Neural cell (in vitro differentiated cells): Measurements from ENCODE around the gene PFN2. TPM values are rescaled to one million over a fixed set of nuclear protein-coding genes. Genes with fewer than 3 reads are reported as not detected.

Experiments used
- H2AFZ ChIP-seq: fragments of 200-600, 300-800 bp; sonication (generic), shearing (Covaris generic); 2 replicates; pipeline ENCODE4 v1.6.0; 2014; ENCODE audit warnings: low read depth, mild to moderate bottlenecking, antibody characterized with exemption, low read length, moderate library complexity
- H3F3A ChIP-seq: fragments of 200-600 bp; shearing (Covaris generic); 2 replicates; pipeline ENCODE4 v1.6.1; 2016; ENCODE audit warnings: mild to moderate bottlenecking, moderate library complexity, mixed read lengths, antibody characterized with exemption, low read length; ENCODE audit not compliant: insufficient read depth, poor library complexity, severe bottlenecking
- H3K27ac ChIP-seq: fragments of 200-600, 300-800 bp; sonication (generic), shearing (Covaris generic); 2 replicates; pipeline ENCODE4 v1.5.1; 2014; ENCODE audit warnings: mild to moderate bottlenecking, low read length, moderate library complexity
- H3K27me3 ChIP-seq: fragments of 300-800, 200-600 bp; sonication (generic), shearing (Covaris generic); 2 replicates; pipeline ENCODE4 v1.6.0; 2014; ENCODE audit warnings: mild to moderate bottlenecking, low read depth, low read length, moderate library complexity; ENCODE audit not compliant: insufficient read depth
- H3K36me3 ChIP-seq: fragments of 300-800, 200-600 bp; sonication (generic), shearing (Covaris generic); 2 replicates; pipeline ENCODE4 v1.5.1; 2014; ENCODE audit warnings: mild to moderate bottlenecking, antibody characterized with exemption, low read length, moderate library complexity; ENCODE audit not compliant: insufficient read depth
- H3K4me2 ChIP-seq: fragments of 300-800, 200-600 bp; sonication (generic), shearing (Covaris generic); 2 replicates; pipeline ENCODE4 v1.6.0; 2014; ENCODE audit warnings: mild to moderate bottlenecking, low read length
- H3K4me3 ChIP-seq: fragments of 300-800, 200-600 bp; sonication (generic), shearing (Covaris generic); 2 replicates; pipeline ENCODE4 v1.5.1; 2014; ENCODE audit warnings: mild to moderate bottlenecking, low read length, moderate library complexity
- H3K79me2 ChIP-seq: fragments of 200-600 bp; shearing (Covaris generic); replicated peaks from 2 replicates; pipeline ENCODE4 v1.6.0; 2014; ENCODE audit warnings: mild to moderate bottlenecking, low read length, moderate library complexity; ENCODE audit not compliant: insufficient read depth
- H3K9ac ChIP-seq: fragments of 300-800, 200-600 bp; sonication (generic), shearing (Covaris generic); 2 replicates; pipeline ENCODE4 v1.6.1; 2016; ENCODE audit warnings: mild to moderate bottlenecking, low read length, mixed read lengths
- H3K9me2 ChIP-seq: fragments of 200-600 bp; shearing (Covaris generic); 2 replicates; pipeline ENCODE4 v1.6.1; 2016; ENCODE audit warnings: mild to moderate bottlenecking, low read length, mixed read lengths; ENCODE audit not compliant: insufficient read depth
- H3K9me3 ChIP-seq: fragments of 200-600, 300-800 bp; sonication (generic), shearing (Covaris generic); 2 replicates; pipeline ENCODE4 v1.6.1; 2016; ENCODE audit warnings: mild to moderate bottlenecking, mixed run types, low read length, moderate library complexity, mixed read lengths
- H4K20me1 ChIP-seq: fragments of 200-600 bp; shearing (Covaris generic); 2 replicates; pipeline ENCODE4 v1.6.1; 2016; ENCODE audit warnings: mild to moderate bottlenecking, mixed run types; ENCODE audit not compliant: insufficient read depth
- EP300 ChIP-seq: fragments of 450-650 bp; conservative IDR thresholded peaks from 2 replicates; pipeline ENCODE4 v1.6.1; 2014; ENCODE audit warnings: antibody characterized with exemption, mild to moderate bottlenecking, moderate library complexity; ENCODE audit not compliant: poor library complexity, severe bottlenecking
- EZH2 ChIP-seq: fragments of 200-600, 300-800 bp; shearing (Covaris generic), sonication (generic); IDR thresholded peaks from 2 replicates; pipeline ENCODE4 v1.6.1; 2014; ENCODE audit warnings: antibody characterized with exemption, low read length, borderline replicate concordance, mild to moderate bottlenecking; ENCODE audit not compliant: insufficient read depth, poor library complexity, severe bottlenecking
- MXI1 ChIP-seq: fragments of 450-650 bp; conservative IDR thresholded peaks from 2 replicates; pipeline ENCODE4 v1.6.1; 2014; ENCODE audit warnings: antibody characterized with exemption, mild to moderate bottlenecking; ENCODE audit not compliant: poor library complexity, severe bottlenecking
- POLR2AphosphoS5 ChIP-seq: IDR thresholded peaks from 2 replicates; pipeline ENCODE4 v1.6.1; 2012
- RAD21 ChIP-seq: fragments of 450-650 bp; conservative IDR thresholded peaks from 2 replicates; pipeline ENCODE4 v1.6.1; 2014; ENCODE audit warnings: antibody characterized with exemption, mild to moderate bottlenecking, moderate library complexity
- SMC3 ChIP-seq: fragments of 450-650 bp; conservative IDR thresholded peaks from 2 replicates; pipeline ENCODE4 v1.6.1; 2014; ENCODE audit warnings: antibody characterized with exemption, mild to moderate bottlenecking, moderate library complexity; ENCODE audit not compliant: poor library complexity
- TAF1 ChIP-seq: IDR thresholded peaks from 2 replicates; pipeline ENCODE4 v1.6.1; 2012; ENCODE audit warnings: low read depth
- polyA plus RNA-seq: library from polyadenylated mRNA; depleted of rRNA; stranded (reverse); fragments of >200 nt; gene quantifications from 2 replicates; pipeline ENCODE4 v1.2.3, GENCODE V29; 2014
- TF ChIP-seq, protein P1 (sequence below): fragments of 450-650 bp; IDR thresholded peaks from 2 replicates; pipeline ENCODE4 v1.5.1; 2014; ENCODE audit warnings: antibody characterized with exemption, mild to moderate bottlenecking, moderate library complexity; ENCODE audit not compliant: poor library complexity, severe bottlenecking
- TF ChIP-seq, protein P2 (sequence below): IDR thresholded peaks from 2 replicates; pipeline ENCODE4 v1.6.1; 2012; ENCODE audit warnings: borderline replicate concordance

PFN2 gene
- polyA plus RNA-seq, 1 donor from 2014 or later = 527 TPM

DNA sequence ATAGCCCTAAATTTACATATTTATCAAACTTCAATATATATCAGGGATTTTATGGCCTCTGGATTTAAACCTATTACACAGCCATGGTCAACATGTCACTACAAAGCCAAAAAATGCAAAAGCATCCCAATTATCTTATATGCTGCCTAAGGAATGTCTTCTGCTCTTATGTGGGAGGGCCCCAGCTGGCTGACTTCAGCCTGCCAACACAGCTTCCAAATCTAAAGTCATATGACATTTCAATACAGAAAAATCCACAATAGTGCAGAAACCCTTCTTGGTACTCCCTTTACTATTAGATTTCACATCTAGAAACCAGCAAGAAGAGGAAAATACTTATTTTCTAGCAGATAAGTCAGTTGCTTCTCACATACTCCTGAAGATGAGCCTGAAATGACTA lies 6.4 kb downstream of the PFN2 start:
- Histone ChIP-seq H3K36me3 (no peaks in the 10 kb centered on the region), H3K4me3 (no peak overlapping the region), H2AFZ (no peak overlapping the region), H4K20me1 (peaks cover 19% of the 10 kb centered on the region), H3K79me2 (peaks cover 80% of the 10 kb centered on the region), H3K27ac (no peak overlapping the region), H3K4me2 (no peak overlapping the region), H3K27me3 (no peaks in the 10 kb centered on the region), H3F3A (no peaks in the 10 kb centered on the region), H3K9ac (no peak overlapping the region), H3K9me3 (no peaks in the 10 kb centered on the region), H3K9me2 (no peaks in the 10 kb centered on the region)
- TF ChIP-seq TAF1 (no peak), POLR2AphosphoS5 (no peak), RAD21 (no peak), EP300 (no peak), SMC3 (no peak), MXI1 (no peak), EZH2 (no peak)
- TF ChIP-seq, protein P1, sequence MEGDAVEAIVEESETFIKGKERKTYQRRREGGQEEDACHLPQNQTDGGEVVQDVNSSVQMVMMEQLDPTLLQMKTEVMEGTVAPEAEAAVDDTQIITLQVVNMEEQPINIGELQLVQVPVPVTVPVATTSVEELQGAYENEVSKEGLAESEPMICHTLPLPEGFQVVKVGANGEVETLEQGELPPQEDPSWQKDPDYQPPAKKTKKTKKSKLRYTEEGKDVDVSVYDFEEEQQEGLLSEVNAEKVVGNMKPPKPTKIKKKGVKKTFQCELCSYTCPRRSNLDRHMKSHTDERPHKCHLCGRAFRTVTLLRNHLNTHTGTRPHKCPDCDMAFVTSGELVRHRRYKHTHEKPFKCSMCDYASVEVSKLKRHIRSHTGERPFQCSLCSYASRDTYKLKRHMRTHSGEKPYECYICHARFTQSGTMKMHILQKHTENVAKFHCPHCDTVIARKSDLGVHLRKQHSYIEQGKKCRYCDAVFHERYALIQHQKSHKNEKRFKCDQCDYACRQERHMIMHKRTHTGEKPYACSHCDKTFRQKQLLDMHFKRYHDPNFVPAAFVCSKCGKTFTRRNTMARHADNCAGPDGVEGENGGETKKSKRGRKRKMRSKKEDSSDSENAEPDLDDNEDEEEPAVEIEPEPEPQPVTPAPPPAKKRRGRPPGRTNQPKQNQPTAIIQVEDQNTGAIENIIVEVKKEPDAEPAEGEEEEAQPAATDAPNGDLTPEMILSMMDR = no peak
- TF ChIP-seq, protein P2, sequence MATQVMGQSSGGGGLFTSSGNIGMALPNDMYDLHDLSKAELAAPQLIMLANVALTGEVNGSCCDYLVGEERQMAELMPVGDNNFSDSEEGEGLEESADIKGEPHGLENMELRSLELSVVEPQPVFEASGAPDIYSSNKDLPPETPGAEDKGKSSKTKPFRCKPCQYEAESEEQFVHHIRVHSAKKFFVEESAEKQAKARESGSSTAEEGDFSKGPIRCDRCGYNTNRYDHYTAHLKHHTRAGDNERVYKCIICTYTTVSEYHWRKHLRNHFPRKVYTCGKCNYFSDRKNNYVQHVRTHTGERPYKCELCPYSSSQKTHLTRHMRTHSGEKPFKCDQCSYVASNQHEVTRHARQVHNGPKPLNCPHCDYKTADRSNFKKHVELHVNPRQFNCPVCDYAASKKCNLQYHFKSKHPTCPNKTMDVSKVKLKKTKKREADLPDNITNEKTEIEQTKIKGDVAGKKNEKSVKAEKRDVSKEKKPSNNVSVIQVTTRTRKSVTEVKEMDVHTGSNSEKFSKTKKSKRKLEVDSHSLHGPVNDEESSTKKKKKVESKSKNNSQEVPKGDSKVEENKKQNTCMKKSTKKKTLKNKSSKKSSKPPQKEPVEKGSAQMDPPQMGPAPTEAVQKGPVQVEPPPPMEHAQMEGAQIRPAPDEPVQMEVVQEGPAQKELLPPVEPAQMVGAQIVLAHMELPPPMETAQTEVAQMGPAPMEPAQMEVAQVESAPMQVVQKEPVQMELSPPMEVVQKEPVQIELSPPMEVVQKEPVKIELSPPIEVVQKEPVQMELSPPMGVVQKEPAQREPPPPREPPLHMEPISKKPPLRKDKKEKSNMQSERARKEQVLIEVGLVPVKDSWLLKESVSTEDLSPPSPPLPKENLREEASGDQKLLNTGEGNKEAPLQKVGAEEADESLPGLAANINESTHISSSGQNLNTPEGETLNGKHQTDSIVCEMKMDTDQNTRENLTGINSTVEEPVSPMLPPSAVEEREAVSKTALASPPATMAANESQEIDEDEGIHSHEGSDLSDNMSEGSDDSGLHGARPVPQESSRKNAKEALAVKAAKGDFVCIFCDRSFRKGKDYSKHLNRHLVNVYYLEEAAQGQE = no peak

DNA sequence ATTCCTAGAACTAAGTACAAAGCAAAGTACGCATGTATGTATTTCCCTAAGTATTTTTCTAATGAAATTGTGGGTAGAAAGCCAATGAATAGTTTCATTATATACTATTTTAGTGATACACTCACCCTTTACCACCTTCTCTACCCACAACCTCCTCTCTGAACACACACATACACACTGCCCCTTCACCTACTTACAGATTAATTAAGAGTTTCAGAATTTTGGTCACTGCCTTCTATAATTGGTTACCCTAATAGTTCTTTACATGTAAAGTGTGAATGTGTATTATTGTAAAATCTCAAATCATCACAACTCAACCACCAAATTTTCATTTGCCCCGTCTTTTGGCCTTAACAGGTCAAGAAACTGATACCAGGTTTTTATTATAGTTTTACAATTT lies 7.2 kb downstream of the PFN2 start:
- Histone ChIP-seq H3K9me2 (no peaks in the 10 kb centered on the region), H3K27ac (no peak overlapping the region), H3K4me3 (no peak overlapping the region), H2AFZ (no peak overlapping the region), H3K9me3 (no peaks in the 10 kb centered on the region), H3K79me2 (peaks cover 73% of the 10 kb centered on the region), H3K4me2 (no peak overlapping the region), H3K36me3 (no peaks in the 10 kb centered on the region), H3F3A (no peaks in the 10 kb centered on the region), H3K9ac (no peak overlapping the region), H3K27me3 (no peaks in the 10 kb centered on the region), H4K20me1 (peaks cover 19% of the 10 kb centered on the region)
- TF ChIP-seq, protein P2 = no peak
- TF ChIP-seq SMC3 (no peak), POLR2AphosphoS5 (no peak), TAF1 (no peak), RAD21 (no peak), MXI1 (no peak), EP300 (no peak)
- TF ChIP-seq, protein P1 = no peak
